Caco-2 (cell line): ENCODE results near the gene TRUB1. TPM values are rescaled to one million over a fixed set of nuclear protein-coding genes. Genes with fewer than 3 reads are reported as not detected.

Experiments used
- BruUV-seq: library from RNA; stranded (reverse); fragments of 400-500 nt; replicated peaks from 2 replicates; lab custom pipeline; 2021; lab: Mats Ljungman, UMichigan
- CTCF ChIA-PET: fragments of 300-600 bp; sonication (Branson Sonifier 250); formaldehyde crosslinking; loops from one replicate; lab custom pipeline; 2022; ENCODE audit warnings: antibody characterized with exemption; lab: Charles Lee
- POLR2A ChIA-PET: fragments of 300-600 bp; sonication (Branson Sonifier 250); formaldehyde crosslinking; loops from one replicate; lab custom pipeline; 2022; ENCODE audit warnings: antibody characterized with exemption; lab: Charles Lee
- DNase-seq, 2 experiments: peaks; one replicate each; pipeline versions ENCODE4 v3.0.0 to v3.0.0-alpha.2; 2020 to 2022
- H3K27me3 ChIP-seq: replicated peaks from 2 replicates; pipeline ENCODE4 v1.6.0; 2011; ENCODE audit warnings: low read length; ENCODE audit not compliant: control insufficient read depth, insufficient read depth
- H3K36me3 ChIP-seq: 2 replicates; pipeline ENCODE4 v1.5.1; 2011; ENCODE audit warnings: low read length; ENCODE audit not compliant: control insufficient read depth, insufficient read depth
- H3K4me1 ChIP-seq: fragments of 250-450 bp; sonication (Bioruptor Pico); 2 replicates; pipeline ENCODE4 v1.5.1; 2020; ENCODE audit warnings: mild to moderate bottlenecking
- H3K4me3 ChIP-seq: 2 replicates; pipeline ENCODE4 v1.5.1; 2011; ENCODE audit warnings: low read depth, mild to moderate bottlenecking, control low read depth, low read length
- H3K9me3 ChIP-seq: fragments of 250-450 bp; sonication (Bioruptor Pico); 2 replicates; pipeline ENCODE4 v1.5.1; 2020; ENCODE audit warnings: mild to moderate bottlenecking, moderate library complexity
- H3K27ac Mint-ChIP-seq: one replicate; pipeline ENCODE4 v1.8.0; 2022; ENCODE audit warnings: mixed read lengths; ENCODE audit not compliant: unreplicated experiment
- H3K27me3 Mint-ChIP-seq: one replicate; pipeline ENCODE4 v1.8.0; 2022; ENCODE audit warnings: mixed read lengths; ENCODE audit not compliant: insufficient read depth, unreplicated experiment
- H3K36me3 Mint-ChIP-seq: one replicate; pipeline ENCODE4 v1.8.0; 2022; ENCODE audit warnings: mild to moderate bottlenecking, mixed read lengths; ENCODE audit not compliant: insufficient read depth, unreplicated experiment
- H3K4me1 Mint-ChIP-seq: one replicate; pipeline ENCODE4 v1.8.0; 2022; ENCODE audit warnings: low read depth, mixed read lengths; ENCODE audit not compliant: unreplicated experiment
- H3K4me3 Mint-ChIP-seq: one replicate; pipeline ENCODE4 v1.8.0; 2022; ENCODE audit warnings: mild to moderate bottlenecking, moderate library complexity, mixed read lengths; ENCODE audit not compliant: unreplicated experiment
- H3K9me3 Mint-ChIP-seq: one replicate; pipeline ENCODE4 v1.8.0; 2022; ENCODE audit warnings: mixed read lengths; ENCODE audit not compliant: unreplicated experiment
- CTCF ChIP-seq, 2 experiments: fragments of 200-600 bp in 1 of 2; IDR thresholded peaks; 1 replicate in 1 of 2; 2 replicates in 1 of 2; pipeline versions ENCODE4 v1.5.1 to v1.8.0; 2011 to 2022; ENCODE audit warnings: antibody characterized with exemption in 1 of 2, control low read depth in 1 of 2, inconsistent platforms in 1 of 2, low read depth in 1 of 2, low read length in 1 of 2, mild to moderate bottlenecking in 1 of 2, moderate library complexity in 1 of 2; ENCODE audit not compliant: insufficient read depth in 1 of 2, severe bottlenecking in 1 of 2, unreplicated experiment in 1 of 2
- intact Hi-C: fragments of 100-400 bp; cut with micrococcal nuclease; formaldehyde crosslinking; loops from one replicate; pipeline ENCODE4 v1.10.0; 2022; ENCODE audit not compliant: unreplicated experiment
- total RNA-seq: library from RNA; stranded (reverse); gene quantifications from 2 replicates; pipeline ENCODE4 v1.2.3, GENCODE V29; 2022

The TRUB1 gene
- total RNA-seq, 1 experiment from 2014 or later, result 22.0 TPM

- Mint-ChIP-seq H3K9me3 (no peaks in the 10 kb centered on the region), H3K4me3 (no peak overlapping the region), H3K27ac (no peak overlapping the region), H3K36me3 (no peaks in the 10 kb centered on the region), H3K27me3 (no peaks in the 10 kb centered on the region), H3K4me1 (peaks cover 7% of the 10 kb centered on the region)
- Histone ChIP-seq H3K27me3 (no peaks in the 10 kb centered on the region), H3K36me3 (no peaks in the 10 kb centered on the region), H3K9me3 (no peaks in the 10 kb centered on the region), H3K4me3 (no peak overlapping the region), H3K4me1 (no peaks in the 10 kb centered on the region)
- intact Hi-C loops, result no loop called here
- CTCF ChIA-PET, result no interaction called here
- no TSS peak for BruUV-seq
- POLR2A ChIA-PET, result no interaction called here
- DNase-seq, result no peak
- TF ChIP-seq CTCF (IDR thresholded peaks at IDR 0.05; ENCODE audit: insufficient read depth in 1 of 2, low read depth in 1 of 2, low read length in 1 of 2, severe bottlenecking in 1 of 2, unreplicated experiment in 1 of 2), result no peak
Observed at GRCh38 chr10:114920459-114920858, 17.5 kb upstream of the TRUB1 start.

- ChIA-PET POLR2A (no interaction called here), CTCF (interaction anchor here (0.6 kb wide), 1 partner anchor 1377 kb away, joined by 3 read pairs; no protein-coding TSS in a partner anchor)
- H3K36me3 ChIP-seq, result no peaks in the 10 kb centered on the region
- intact Hi-C loops, result no loop called here
- no peak for DNase-seq
- peaks cover 7% of the 10 kb centered on the region for H3K4me1 Mint-ChIP-seq
- H3K4me1 ChIP-seq, result no peaks in the 10 kb centered on the region
- no peaks in the 10 kb centered on the region for H3K9me3 Mint-ChIP-seq
- no peak overlapping the region for H3K4me3 ChIP-seq
- TF ChIP-seq CTCF (IDR thresholded peaks at IDR 0.05; ENCODE audit: insufficient read depth in 1 of 2, low read depth in 1 of 2, low read length in 1 of 2, severe bottlenecking in 1 of 2, unreplicated experiment in 1 of 2), result no peak
- no peaks in the 10 kb centered on the region for H3K27me3 Mint-ChIP-seq
- no peak overlapping the region for H3K27ac Mint-ChIP-seq
- H3K27me3 ChIP-seq, result no peaks in the 10 kb centered on the region
- H3K9me3 ChIP-seq, result no peaks in the 10 kb centered on the region
- no peak overlapping the region for H3K4me3 Mint-ChIP-seq
- no peaks in the 10 kb centered on the region for H3K36me3 Mint-ChIP-seq
- no TSS peak for BruUV-seq
Observed at GRCh38 chr10:114922003-114922402, 16.0 kb upstream of the TRUB1 start.

GRCh38 chr10:114923551-114923950 is 14.4 kb upstream of the TRUB1 start:
- TF ChIP-seq CTCF (IDR thresholded peaks at IDR 0.05; ENCODE audit: insufficient read depth in 1 of 2, low read depth in 1 of 2, low read length in 1 of 2, severe bottlenecking in 1 of 2, unreplicated experiment in 1 of 2), result no peak
- no peaks in the 10 kb centered on the region for H3K9me3 Mint-ChIP-seq
- H3K27ac Mint-ChIP-seq, result no peak overlapping the region
- Histone ChIP-seq H3K36me3 (no peaks in the 10 kb centered on the region), H3K4me3 (no peak overlapping the region), H3K9me3 (no peaks in the 10 kb centered on the region), H3K4me1 (no peaks in the 10 kb centered on the region), H3K27me3 (no peaks in the 10 kb centered on the region)
- no peak overlapping the region for H3K4me3 Mint-ChIP-seq
- peaks cover under 1% of the 10 kb centered on the region for H3K4me1 Mint-ChIP-seq
- intact Hi-C loops, result no loop called here
- ChIA-PET POLR2A (interaction anchor here (0.5 kb wide), 1 partner anchor 29 kb away, joined by 3 read pairs; no protein-coding TSS in a partner anchor), CTCF (no interaction called here)
- DNase-seq, result no peak
- H3K36me3 Mint-ChIP-seq, result no peaks in the 10 kb centered on the region
- BruUV-seq, result no TSS peak
- peaks cover 3% of the 10 kb centered on the region for H3K27me3 Mint-ChIP-seq
